Left ventricle myocardium inferior (tissue), 1 donor: ENCODE measurements around the gene DGKQ. TPM values are rescaled to one million over a fixed set of nuclear protein-coding genes. Genes with fewer than 3 reads are reported as not detected.

Source experiments
- DNase-seq: peaks from one replicate; pipeline ENCODE4 v3.0.0-alpha.2; 2020
- H3K27ac ChIP-seq: fragments of 200-600 bp; replicated peaks from 2 replicates; pipeline ENCODE4 v1.8.0; 2021
- H3K27me3 ChIP-seq: fragments of 200-600 bp; 2 replicates; pipeline ENCODE4 v1.8.0; 2021; ENCODE audit warnings: low read depth
- H3K36me3 ChIP-seq: fragments of 200-600 bp; 2 replicates; pipeline ENCODE4 v1.8.0; 2021
- H3K4me1 ChIP-seq: fragments of 200-600 bp; 2 replicates; pipeline ENCODE4 v1.8.0; 2021
- H3K4me3 ChIP-seq: fragments of 200-600 bp; 2 replicates; pipeline ENCODE4 v1.8.0; 2021; ENCODE audit warnings: mild to moderate bottlenecking, moderate library complexity
- H3K9me3 ChIP-seq: fragments of 200-600 bp; replicated peaks from 2 replicates; pipeline ENCODE4 v1.8.0; 2021
- intact Hi-C: fragments of 100-400 bp; cut with micrococcal nuclease; formaldehyde crosslinking; loops from one replicate; pipeline ENCODE4 v1.11.0; 2022
- total RNA-seq: library from RNA; stranded (reverse); fragmentation: NEBNext Ultra II Directional; extraction: Animal tissue kit (Norgen Biotek cat#: 25700); gene quantifications from one replicate; pipeline ENCODE4 v1.2.1, GENCODE V29; 2021
- TF ChIP-seq, protein P1 (sequence below): fragments of 200-600 bp; IDR thresholded peaks from 2 replicates; pipeline ENCODE4 v1.8.0; 2021; ENCODE audit warnings: antibody characterized with exemption, mild to moderate bottlenecking, borderline replicate concordance
- donor health status: DM: no; HTN: yes; CAD: no; lungs with severe emphysema.

Gene DGKQ
- total RNA-seq, 1 donor from 2014 or later, result 3.5 TPM

- intact Hi-C loops, result no loop called here
- TF ChIP-seq, protein P1, sequence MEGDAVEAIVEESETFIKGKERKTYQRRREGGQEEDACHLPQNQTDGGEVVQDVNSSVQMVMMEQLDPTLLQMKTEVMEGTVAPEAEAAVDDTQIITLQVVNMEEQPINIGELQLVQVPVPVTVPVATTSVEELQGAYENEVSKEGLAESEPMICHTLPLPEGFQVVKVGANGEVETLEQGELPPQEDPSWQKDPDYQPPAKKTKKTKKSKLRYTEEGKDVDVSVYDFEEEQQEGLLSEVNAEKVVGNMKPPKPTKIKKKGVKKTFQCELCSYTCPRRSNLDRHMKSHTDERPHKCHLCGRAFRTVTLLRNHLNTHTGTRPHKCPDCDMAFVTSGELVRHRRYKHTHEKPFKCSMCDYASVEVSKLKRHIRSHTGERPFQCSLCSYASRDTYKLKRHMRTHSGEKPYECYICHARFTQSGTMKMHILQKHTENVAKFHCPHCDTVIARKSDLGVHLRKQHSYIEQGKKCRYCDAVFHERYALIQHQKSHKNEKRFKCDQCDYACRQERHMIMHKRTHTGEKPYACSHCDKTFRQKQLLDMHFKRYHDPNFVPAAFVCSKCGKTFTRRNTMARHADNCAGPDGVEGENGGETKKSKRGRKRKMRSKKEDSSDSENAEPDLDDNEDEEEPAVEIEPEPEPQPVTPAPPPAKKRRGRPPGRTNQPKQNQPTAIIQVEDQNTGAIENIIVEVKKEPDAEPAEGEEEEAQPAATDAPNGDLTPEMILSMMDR, result no peak
- peaks cover 25% of the 10 kb centered on the region for H3K4me1 ChIP-seq
These were observed 55.4 kb downstream of the DGKQ start for GRCh38 chr4:917992-918391.

GRCh38 chr4:917466-917865 lies 55.9 kb downstream of the DGKQ start:
- TF ChIP-seq, protein P1, result no peak
- Histone ChIP-seq H3K27me3 (no peaks in the 10 kb centered on the region), H3K36me3 (peaks cover 9% of the 10 kb centered on the region), H3K27ac (no peak overlapping the region), H3K4me1 (peaks cover 22% of the 10 kb centered on the region), H3K4me3 (no peak overlapping the region), H3K9me3 (no peaks in the 10 kb centered on the region)
- intact Hi-C loops, result no loop called here
- no peak for DNase-seq

More at GRCh38 chr4:917992-918391, 55.4 kb downstream of the DGKQ start:
- Histone ChIP-seq H3K36me3 (peaks cover 4% of the 10 kb centered on the region), H3K27me3 (no peaks in the 10 kb centered on the region), H3K9me3 (no peaks in the 10 kb centered on the region), H3K27ac (no peak overlapping the region), H3K4me3 (no peak overlapping the region)
- no peak for DNase-seq

DNA sequence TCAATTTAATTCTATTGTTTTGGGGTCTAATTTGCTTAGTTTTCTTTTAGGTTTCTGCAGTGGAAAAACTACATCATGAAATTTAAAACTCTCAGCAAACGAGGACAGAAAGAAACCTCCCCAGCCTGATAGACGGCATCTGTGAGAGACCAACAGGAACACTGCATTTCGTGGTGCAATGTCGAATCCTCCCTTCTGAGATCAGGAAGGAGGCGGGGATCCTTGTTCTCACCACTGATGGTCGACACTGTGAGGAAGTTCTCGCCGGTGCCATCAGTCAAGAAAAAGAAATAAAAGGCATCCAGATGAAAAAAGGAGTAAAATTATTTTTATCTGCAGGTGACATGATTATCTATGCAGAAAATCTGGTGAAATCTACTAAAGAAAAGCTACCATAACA lies 57.8 kb downstream of the DGKQ start:
- intact Hi-C loops, result no loop called here
- H3K36me3 ChIP-seq, result peaks cover 28% of the 10 kb centered on the region
- H3K27ac ChIP-seq, result no peak overlapping the region
- DNase-seq, result no peak
- H3K9me3 ChIP-seq, result no peaks in the 10 kb centered on the region
- TF ChIP-seq, protein P1, result no peak
- H3K4me1 ChIP-seq, result peaks cover 14% of the 10 kb centered on the region
- no peak overlapping the region for H3K4me3 ChIP-seq
- H3K27me3 ChIP-seq, result no peaks in the 10 kb centered on the region

DNA sequence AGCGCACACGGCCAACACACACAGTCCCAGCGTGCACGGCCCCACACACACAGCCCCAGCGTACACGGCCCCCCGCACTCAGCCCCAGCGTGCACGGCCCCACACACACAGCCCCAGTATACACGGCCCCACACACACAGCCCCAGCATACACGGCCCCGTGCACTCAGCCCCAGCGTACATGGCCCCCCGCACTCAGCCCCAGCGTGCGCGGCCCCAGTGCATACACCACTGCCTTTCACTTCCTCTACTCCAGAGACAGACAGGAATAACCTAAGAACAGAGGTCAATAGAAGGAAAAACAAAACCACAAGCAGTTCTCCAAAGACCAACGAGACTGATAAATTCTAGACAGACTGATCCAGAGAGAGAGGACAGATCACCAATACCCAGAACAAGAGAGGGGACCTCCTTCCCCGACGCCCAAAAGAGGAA lies 58.3 kb downstream of the DGKQ start:
- intact Hi-C loops, result no loop called here
- no peaks in the 10 kb centered on the region for H3K9me3 ChIP-seq
- no peak overlapping the region for H3K27ac ChIP-seq

GRCh38 chr4:914531-914930 lies 58.8 kb downstream of the DGKQ start:
- DNase-seq, result no peak
- intact Hi-C loops, result no loop called here
- H3K27me3 ChIP-seq, result no peaks in the 10 kb centered on the region
- peaks cover 36% of the 10 kb centered on the region for H3K36me3 ChIP-seq
- H3K9me3 ChIP-seq, result no peaks in the 10 kb centered on the region
- H3K4me1 ChIP-seq, result peaks cover 14% of the 10 kb centered on the region
- no peak overlapping the region for H3K4me3 ChIP-seq
- TF ChIP-seq, protein P1, result no peak
- H3K27ac ChIP-seq, result no peak overlapping the region

More for the DNA sequence above, 58.3 kb downstream of the DGKQ start:
- Histone ChIP-seq H3K4me3 (no peak overlapping the region), H3K27me3 (no peaks in the 10 kb centered on the region), H3K36me3 (peaks cover 31% of the 10 kb centered on the region), H3K4me1 (peaks cover 14% of the 10 kb centered on the region)
- TF ChIP-seq, protein P1, result no peak
- no peak for DNase-seq

- no peak for DNase-seq
- Histone ChIP-seq H3K36me3 (peaks cover 46% of the 10 kb centered on the region), H3K4me3 (no peak overlapping the region), H3K9me3 (no peaks in the 10 kb centered on the region), H3K4me1 (peaks cover 14% of the 10 kb centered on the region), H3K27ac (no peak overlapping the region), H3K27me3 (no peaks in the 10 kb centered on the region)
- intact Hi-C loops, result no loop called here
- TF ChIP-seq, protein P1, result no peak
These were observed 60.1 kb downstream of the DGKQ start for GRCh38 chr4:913280-913618.
